ENCODE data around the gene TIMM9.

GRCh38 chr14:58467575-58467974, 40.2 kb upstream of the TIMM9 start:
- no peak for TF ChIP-seq CTCF (IDR thresholded peaks at IDR 0.05)
- no peak for TF ChIP-seq POLR2A (IDR thresholded peaks at IDR 0.05)

Data from uterus (tissue), 2 donors.